Measurements from ENCODE around the gene TTC39B. TPM values are rescaled to one million over a fixed set of nuclear protein-coding genes. Genes with fewer than 3 reads are reported as not detected.
A peak's percentile ranks its signal among the peaks of the same experiment; 100 is the strongest.

TTC39B gene
- total and polyA plus RNA-seq, 2 of the 8 experiments (the other 6 are each of a cell fraction or from before 2014, with no cell fraction given) = 1.6 to 10.9 TPM

GRCh38 chr9:15307523-15307841 is 466 bp upstream of the TTC39B start (continued):
- peak; percentile 8 for TF ChIP-seq KDM4A (IDR thresholded peaks at IDR 0.05; ENCODE audit: low read depth, low read length, severe bottlenecking)
- peak; percentile 28; the same call in 1 of the 2 replicates for TF ChIP-seq RFX5 (IDR thresholded peaks at IDR 0.05; ENCODE audit: borderline replicate concordance, low read depth, low read length)
- TF ChIP-seq POLR2AphosphoS5 (IDR thresholded peaks at IDR 0.05; ENCODE audit: low read depth, low read length) = no peak
- no peak for TF ChIP-seq SIX5 (IDR thresholded peaks at IDR 0.05; ENCODE audit: low read depth, low read length)

Data from H1 (cell line).